Activated T-helper 1 cell treated with anti-CD3 and anti-CD28 coated beads, Interleukin-12 subunit alpha, Interleukin-12 subunit beta, Interleukin-2, Interleukin-4 antibody, amounts not matched to agents 30 ng/mL and 10 ng/mL and 1 ng/mL, durations not matched to agents 14 hours and 24 hours and 36 hours (primary cell): ENCODE measurements around the gene RMDN3. TPM values are rescaled to one million over a fixed set of nuclear protein-coding genes. Genes with fewer than 3 reads are reported as not detected.

Source experiments
- DNase-seq: peaks from one replicate; pipeline ENCODE4 v3.0.0; 2021; ENCODE audit warnings: low spot score
- H3K27ac Mint-ChIP-seq: one replicate; pipeline ENCODE4 v1.8.0; 2021; ENCODE audit warnings: mild to moderate bottlenecking, mixed read lengths
- H3K27me3 Mint-ChIP-seq: one replicate; pipeline ENCODE4 v1.8.0; 2022; ENCODE audit warnings: mild to moderate bottlenecking, moderate library complexity, mixed read lengths; ENCODE audit not compliant: insufficient read depth
- H3K36me3 Mint-ChIP-seq: one replicate; pipeline ENCODE4 v1.8.0; 2021; ENCODE audit warnings: low read depth, mixed read lengths
- H3K4me1 Mint-ChIP-seq: one replicate; pipeline ENCODE4 v1.8.0; 2021; ENCODE audit warnings: low read depth, mixed read lengths
- H3K4me3 Mint-ChIP-seq: one replicate; pipeline ENCODE4 v1.8.0; 2021; ENCODE audit warnings: mild to moderate bottlenecking, moderate library complexity, mixed read lengths
- H3K9me3 Mint-ChIP-seq: one replicate; pipeline ENCODE4 v1.8.0; 2021; ENCODE audit warnings: mixed read lengths
- intact Hi-C: fragments of 100-400 bp; cut with micrococcal nuclease; formaldehyde crosslinking; loops from one replicate; pipeline ENCODE4 v1.15.1; 2024
- total RNA-seq: library from RNA; stranded (reverse); gene quantifications from 2 replicates; pipeline ENCODE4 v1.2.3, GENCODE V29; 2022

Gene RMDN3
- total RNA-seq, 1 donor from 2014 or later, result 39.0 TPM

DNA sequence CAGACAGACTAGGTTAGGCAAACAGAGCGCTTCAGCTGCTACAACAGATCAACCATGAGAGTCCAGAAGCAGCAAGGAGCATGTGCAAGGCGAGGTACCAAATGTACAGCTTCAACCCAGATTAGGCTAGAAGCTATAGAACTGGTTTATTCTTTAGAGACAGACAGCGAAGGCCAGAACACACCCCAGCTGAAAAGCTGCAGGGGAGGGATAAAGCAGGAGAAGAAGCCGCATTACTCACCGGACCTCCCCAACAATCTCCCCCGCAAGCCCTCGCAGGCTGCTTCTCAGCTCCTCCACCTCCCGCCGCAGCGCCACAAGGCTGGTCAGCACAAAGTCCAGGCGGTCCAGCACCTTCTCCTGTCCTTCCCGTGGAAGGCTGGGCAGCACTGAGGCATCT, 3.3 kb downstream of the RMDN3 start:
- intact Hi-C loops, result no loop called here
- H3K27me3 Mint-ChIP-seq, result no peaks in the 10 kb centered on the region
- DNase-seq, result no peak
- no peak overlapping the region for H3K27ac Mint-ChIP-seq
- H3K4me1 Mint-ChIP-seq, result peaks cover 42% of the 10 kb centered on the region
- no peaks in the 10 kb centered on the region for H3K9me3 Mint-ChIP-seq
- no peak overlapping the region for H3K4me3 Mint-ChIP-seq
- peaks cover 21% of the 10 kb centered on the region for H3K36me3 Mint-ChIP-seq

DNA sequence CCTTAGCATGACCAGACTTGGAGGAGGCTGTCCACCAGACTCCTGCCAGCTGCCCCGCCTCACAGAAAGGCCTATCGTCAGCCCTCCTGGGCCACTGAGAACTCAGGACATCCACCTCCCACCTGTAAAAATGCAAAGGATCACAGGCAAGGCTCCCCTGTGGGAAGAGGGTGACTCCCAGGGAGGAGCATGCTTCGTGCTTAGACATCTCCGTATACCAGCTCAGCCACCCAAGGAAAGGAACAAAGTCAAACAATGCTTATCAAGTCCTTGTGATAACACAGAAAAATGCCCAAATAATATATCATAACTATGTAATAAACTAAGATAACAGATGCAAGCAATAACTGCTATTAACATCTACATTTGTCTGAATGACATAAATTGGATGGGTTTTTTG, 4.2 kb downstream of the RMDN3 start:
- Mint-ChIP-seq H3K4me3 (no peak overlapping the region), H3K27ac (no peak overlapping the region), H3K36me3 (peaks cover 26% of the 10 kb centered on the region), H3K27me3 (no peaks in the 10 kb centered on the region), H3K4me1 (peaks cover 42% of the 10 kb centered on the region), H3K9me3 (no peaks in the 10 kb centered on the region)
- intact Hi-C loops, result no loop called here
- no peak for DNase-seq

DNA sequence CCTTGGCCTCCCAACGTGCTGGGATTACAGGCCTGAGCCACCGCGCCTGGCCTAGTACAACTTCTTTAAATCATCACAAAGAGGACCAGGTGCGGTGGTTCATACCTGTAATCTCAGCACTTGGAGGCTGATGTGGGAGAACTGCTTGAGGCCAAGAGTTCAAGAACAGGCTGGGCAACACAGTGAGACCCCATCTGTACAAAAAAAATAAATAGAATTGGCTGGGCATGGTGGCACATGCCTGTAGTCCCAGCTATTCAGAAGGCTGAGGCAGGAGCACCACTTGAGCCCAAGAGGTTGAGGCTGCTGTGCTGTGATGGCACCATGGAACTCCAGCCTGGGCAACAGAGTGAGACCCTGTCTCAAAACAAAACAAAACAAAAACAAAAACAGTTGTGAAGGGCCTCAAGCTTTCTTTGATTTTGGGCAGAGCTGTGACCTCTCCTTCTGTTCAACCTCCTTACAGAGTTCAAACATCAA, 5.9 kb downstream of the RMDN3 start:
- Mint-ChIP-seq H3K27me3 (no peaks in the 10 kb centered on the region), H3K9me3 (no peaks in the 10 kb centered on the region), H3K36me3 (peaks cover 35% of the 10 kb centered on the region), H3K4me1 (peaks cover 45% of the 10 kb centered on the region), H3K27ac (no peak overlapping the region), H3K4me3 (no peak overlapping the region)
- intact Hi-C loops, result no loop called here
- DNase-seq, result no peak

DNA sequence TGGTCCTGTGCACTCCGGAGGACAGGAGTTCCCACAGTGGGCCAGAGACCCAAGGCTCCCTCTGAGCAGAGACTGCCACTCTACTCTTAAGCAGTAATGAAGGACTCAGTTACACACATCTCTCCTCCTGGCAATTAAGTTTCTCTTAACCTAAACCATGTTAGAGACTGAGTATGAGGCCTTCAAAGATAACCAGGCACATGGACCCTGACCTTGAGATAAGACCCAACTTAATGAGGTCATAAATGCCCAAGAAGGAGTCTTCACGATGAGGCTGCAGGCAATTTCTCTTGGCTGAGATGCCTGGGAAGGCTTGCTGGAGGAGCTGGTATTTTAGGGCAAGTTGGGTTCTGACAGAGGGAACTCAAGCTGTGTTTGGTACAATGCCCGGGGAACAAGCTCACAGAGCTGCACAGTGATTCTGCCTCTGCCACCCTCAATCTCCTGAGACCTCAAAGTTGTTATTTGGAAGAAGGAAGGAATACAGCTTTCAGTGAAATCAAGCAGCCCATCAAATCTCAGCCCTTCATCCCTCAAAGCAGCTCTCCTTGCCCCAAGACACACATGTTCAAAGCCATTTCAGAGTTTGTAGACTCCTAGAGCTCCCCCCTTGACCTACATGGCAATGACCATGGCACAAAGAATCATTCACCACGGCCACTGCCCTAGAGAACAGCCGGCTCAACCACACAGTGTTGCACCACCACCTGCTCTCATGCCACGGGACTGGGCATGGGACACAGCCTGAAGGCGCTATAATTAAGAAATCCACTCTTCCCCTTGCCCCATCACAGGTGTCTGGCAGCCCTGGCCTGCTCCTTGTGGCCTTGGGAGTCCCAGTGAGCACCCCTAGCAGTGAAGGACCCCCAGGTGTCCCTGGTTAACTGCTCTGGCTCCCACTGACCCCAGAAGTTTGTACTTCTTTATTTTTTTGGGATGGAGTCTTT, 7.1 kb downstream of the RMDN3 start:
- Mint-ChIP-seq H3K4me3 (no peak overlapping the region), H3K27me3 (no peaks in the 10 kb centered on the region), H3K4me1 (peaks cover 49% of the 10 kb centered on the region), H3K36me3 (peaks cover 33% of the 10 kb centered on the region), H3K9me3 (no peaks in the 10 kb centered on the region), H3K27ac (peak overlapping the region; percentile 25)
- DNase-seq, result no peak
- intact Hi-C loops, result loop anchor here (2.0 kb wide), 1 partner anchor 35 kb away; no protein-coding TSS in a partner anchor

DNA sequence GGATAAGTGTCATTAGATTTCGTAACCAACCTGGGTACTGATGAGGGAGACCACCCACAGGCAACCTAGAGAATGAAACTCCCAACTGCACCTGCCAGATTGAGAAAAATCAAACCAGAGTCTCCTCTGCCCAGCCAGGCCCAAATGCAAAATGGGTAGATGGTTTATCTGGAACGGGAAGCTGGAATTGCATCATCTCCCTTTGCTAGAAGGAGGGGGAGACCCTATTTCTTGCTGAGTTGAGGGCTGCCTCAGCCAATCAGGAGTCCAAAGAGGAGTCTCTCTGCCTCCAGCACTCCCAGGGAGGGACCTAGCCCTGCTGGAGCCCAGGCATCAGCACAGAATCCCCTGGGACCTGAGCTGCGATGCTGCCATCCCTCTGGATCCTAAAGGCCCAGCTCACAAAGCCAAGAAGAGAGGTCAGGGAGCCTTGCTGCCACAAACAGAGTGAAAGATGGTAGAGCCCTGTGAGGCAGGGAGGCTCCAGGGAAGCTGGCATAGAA, 8.1 kb downstream of the RMDN3 start:
- Mint-ChIP-seq H3K36me3 (peaks cover 35% of the 10 kb centered on the region), H3K9me3 (no peaks in the 10 kb centered on the region), H3K27ac (no peak overlapping the region), H3K4me3 (no peak overlapping the region), H3K4me1 (peaks cover 49% of the 10 kb centered on the region), H3K27me3 (no peaks in the 10 kb centered on the region)
- intact Hi-C loops, result loop anchor here (2.0 kb wide), 1 partner anchor 36 kb away; no protein-coding TSS in a partner anchor
- no peak for DNase-seq

DNA sequence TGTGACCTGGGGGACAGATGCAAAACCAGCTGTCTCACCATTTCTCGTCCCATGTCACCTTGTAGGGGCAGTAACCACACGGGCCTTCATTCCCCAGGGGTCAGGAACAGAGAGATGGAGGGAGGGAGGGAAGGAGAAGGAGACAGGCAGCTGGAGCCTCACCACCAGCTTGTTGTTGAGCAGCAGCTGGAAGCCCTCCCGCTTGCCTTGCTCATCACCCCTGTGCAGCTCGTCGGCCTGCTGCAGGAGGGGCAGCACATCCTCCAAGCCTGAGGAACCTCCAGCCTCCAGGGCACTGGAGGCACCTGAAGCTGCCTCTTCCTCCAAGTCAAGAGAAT, 10.3 kb downstream of the RMDN3 start:
- no peaks in the 10 kb centered on the region for H3K27me3 Mint-ChIP-seq
- peak overlapping the region; percentile 60 for H3K4me3 Mint-ChIP-seq
- peak overlapping the region; percentile 95 for H3K27ac Mint-ChIP-seq
- peaks cover 43% of the 10 kb centered on the region for H3K4me1 Mint-ChIP-seq
- intact Hi-C loops, result loop anchor here (1.0 kb wide), 5 partner anchors 11 to 63 kb away; partner anchors contain the start of genes DNAJC17, GCHFR, RMDN3 and ZFYVE19
- peaks cover 39% of the 10 kb centered on the region for H3K36me3 Mint-ChIP-seq
- DNase-seq, result no peak
- no peaks in the 10 kb centered on the region for H3K9me3 Mint-ChIP-seq

DNA sequence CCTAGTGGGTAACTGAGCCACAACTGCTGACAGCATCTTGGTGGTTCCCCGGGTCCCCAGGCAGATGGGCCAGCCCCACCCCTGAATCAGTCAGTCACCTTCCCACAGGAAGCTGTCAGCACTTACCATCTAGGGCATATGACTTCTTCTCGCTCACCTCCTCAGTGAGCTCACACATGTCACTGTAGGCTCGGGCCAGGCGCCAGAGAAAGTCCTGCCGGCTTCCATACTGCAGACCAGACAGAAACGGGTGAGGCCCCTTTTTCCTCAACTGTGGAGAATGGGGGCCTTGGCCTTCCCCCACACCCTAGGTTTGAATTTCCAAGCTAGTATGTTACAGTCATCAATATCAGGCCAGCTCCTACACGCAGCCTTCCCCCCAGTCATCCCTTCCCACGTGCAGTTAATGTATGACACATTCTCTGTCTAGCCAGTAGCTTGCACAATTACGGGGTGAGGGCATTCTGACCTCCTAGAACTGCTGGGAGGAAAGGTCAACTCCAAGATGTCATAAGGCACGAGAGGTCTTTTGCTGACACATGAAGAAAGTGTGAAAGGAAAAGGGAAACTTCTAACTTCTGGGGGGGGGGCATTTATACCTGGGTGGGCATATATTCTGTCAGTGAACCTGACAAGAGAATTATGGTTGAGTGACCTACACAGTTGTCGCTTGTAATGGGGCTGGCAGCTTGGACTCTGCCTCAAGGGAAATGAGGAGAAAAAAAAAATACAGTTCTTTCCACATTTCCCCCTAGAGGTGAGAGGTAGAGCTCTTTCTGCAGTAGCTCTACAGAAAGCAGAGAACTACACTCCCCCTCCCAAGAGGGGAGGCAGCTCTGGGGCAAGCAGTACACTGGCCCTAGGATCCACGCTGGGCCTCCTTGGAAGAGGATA, 10.9 kb downstream of the RMDN3 start:
- peak overlapping the region; percentile 95 for H3K27ac Mint-ChIP-seq
- intact Hi-C loops, result loop anchor here (1.0 kb wide), 5 partner anchors 11 to 63 kb away; partner anchors contain the start of genes DNAJC17, GCHFR, RMDN3 and ZFYVE19
- peaks cover 40% of the 10 kb centered on the region for H3K36me3 Mint-ChIP-seq
- no peaks in the 10 kb centered on the region for H3K9me3 Mint-ChIP-seq
- peak; percentile 70 for DNase-seq
- peaks cover 43% of the 10 kb centered on the region for H3K4me1 Mint-ChIP-seq
- peak overlapping the region; percentile 60 for H3K4me3 Mint-ChIP-seq
- no peaks in the 10 kb centered on the region for H3K27me3 Mint-ChIP-seq

DNA sequence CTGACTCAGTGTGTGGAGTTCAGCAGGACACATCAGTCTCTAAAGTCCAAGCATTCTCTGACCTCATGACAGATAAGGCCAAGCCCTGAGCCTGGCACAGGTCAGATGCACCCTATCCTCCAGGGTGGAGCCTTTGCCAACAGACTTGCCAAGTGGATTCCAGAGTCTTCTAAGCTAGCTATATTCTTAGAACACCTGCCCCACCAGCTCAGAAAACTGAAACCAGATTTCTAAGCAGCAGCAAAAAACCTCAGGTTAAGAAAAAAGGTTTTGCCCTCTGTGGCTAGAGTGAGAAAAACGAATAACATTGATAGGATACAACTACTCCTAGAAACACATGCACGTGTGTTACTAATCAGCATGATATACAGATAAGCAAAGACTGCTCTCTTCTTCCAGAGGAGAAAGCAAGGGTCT, 11.6 kb downstream of the RMDN3 start:
- H3K36me3 Mint-ChIP-seq, result peaks cover 40% of the 10 kb centered on the region
- intact Hi-C loops, result no loop called here
- peaks cover 43% of the 10 kb centered on the region for H3K4me1 Mint-ChIP-seq
- peak overlapping the region; percentile 60 for H3K4me3 Mint-ChIP-seq
- no peaks in the 10 kb centered on the region for H3K27me3 Mint-ChIP-seq
- no peaks in the 10 kb centered on the region for H3K9me3 Mint-ChIP-seq
- peak overlapping the region; percentile 95 for H3K27ac Mint-ChIP-seq
- no peak for DNase-seq

DNA sequence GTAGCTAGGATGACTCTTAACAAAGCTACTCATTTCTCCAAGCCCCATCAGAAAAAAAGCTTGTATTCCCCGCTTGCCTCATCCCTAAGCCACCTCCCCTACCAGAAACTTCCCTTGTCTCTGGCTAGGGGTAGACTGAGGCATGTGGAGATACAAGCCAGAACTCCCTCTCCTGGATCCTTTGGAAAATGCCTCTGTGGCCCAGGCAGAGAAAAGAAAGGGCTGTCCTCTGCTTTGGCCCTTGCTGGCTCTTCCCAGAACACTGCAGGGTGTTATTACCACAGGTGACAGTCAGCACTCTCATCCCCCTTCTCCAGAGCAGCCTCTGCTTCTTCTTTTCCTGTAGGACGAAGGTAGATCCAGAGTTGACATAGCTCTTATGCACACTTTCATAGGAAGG, 15.2 kb downstream of the RMDN3 start:
- Mint-ChIP-seq H3K4me3 (no peak overlapping the region), H3K9me3 (no peaks in the 10 kb centered on the region), H3K27me3 (no peaks in the 10 kb centered on the region), H3K4me1 (peaks cover 29% of the 10 kb centered on the region), H3K36me3 (peaks cover 40% of the 10 kb centered on the region), H3K27ac (no peak overlapping the region)
- no peak for DNase-seq
- intact Hi-C loops, result no loop called here

DNA sequence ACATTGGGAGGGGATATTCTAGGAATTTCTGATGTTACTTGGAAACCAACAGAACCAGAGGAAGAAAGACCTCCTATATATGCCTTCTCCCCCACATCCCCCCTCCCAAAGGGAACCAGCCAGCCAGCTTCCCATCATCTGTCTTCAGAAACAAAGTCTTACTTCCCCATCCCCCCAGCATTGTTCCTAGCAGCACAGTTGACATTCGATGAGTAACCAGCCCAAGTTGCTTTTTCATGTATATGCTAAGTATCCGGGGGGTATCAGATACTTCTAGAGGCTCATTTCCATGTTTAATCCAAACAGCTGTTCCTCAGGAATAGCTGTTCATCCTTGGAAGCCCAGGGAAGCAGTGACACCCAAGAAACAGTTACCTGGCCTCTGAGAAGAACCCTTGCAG, 16.0 kb downstream of the RMDN3 start:
- no peaks in the 10 kb centered on the region for H3K9me3 Mint-ChIP-seq
- no peaks in the 10 kb centered on the region for H3K27me3 Mint-ChIP-seq
- no peak overlapping the region for H3K27ac Mint-ChIP-seq
- no peak for DNase-seq
- H3K36me3 Mint-ChIP-seq, result peaks cover 37% of the 10 kb centered on the region
- H3K4me3 Mint-ChIP-seq, result no peak overlapping the region
- intact Hi-C loops, result no loop called here
- peaks cover 20% of the 10 kb centered on the region for H3K4me1 Mint-ChIP-seq

DNA sequence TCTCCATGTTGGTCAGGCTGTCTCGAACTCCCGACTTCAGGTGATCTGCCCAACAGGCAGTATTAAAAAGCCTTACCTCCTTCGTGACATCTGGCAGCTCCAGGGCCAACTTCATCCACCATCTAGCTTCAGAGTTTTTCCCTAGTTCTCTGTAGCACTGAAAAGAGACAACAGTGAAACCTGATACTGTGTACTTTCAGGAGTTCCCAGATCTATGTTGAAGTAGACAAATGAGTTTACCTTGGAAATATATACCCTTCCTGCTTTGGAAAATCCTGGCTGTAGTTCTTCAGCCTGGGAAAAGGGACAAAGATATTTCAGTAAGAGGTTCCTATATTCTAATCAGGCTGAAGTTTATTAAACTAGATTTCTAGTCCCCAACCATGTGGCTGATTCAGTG, 18.0 kb downstream of the RMDN3 start:
- no peak for DNase-seq
- Mint-ChIP-seq H3K36me3 (peaks cover 35% of the 10 kb centered on the region), H3K27ac (no peak overlapping the region), H3K27me3 (no peaks in the 10 kb centered on the region), H3K4me3 (no peak overlapping the region), H3K4me1 (peaks cover under 1% of the 10 kb centered on the region), H3K9me3 (no peaks in the 10 kb centered on the region)
- intact Hi-C loops, result no loop called here

DNA sequence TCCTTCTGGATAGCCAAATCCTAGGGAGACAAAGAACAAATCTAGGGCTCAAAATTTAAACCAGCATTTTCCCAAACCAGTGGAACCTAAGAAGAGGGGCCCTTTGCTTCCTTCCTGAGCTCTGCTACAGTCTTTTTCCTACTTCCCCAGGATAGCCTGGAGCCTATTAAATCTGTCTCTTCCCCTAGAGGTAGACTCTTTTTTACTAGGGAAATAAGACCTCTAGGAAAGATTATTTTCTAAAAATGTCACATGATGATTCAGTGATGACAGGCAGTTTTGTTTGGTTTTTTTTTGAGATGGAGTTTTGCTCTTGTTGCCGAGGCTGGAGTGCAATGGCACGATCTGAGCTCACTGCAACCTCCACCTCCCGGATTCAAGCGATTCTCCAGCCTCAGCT, 18.5 kb downstream of the RMDN3 start:
- Mint-ChIP-seq H3K4me3 (no peak overlapping the region), H3K36me3 (peaks cover 34% of the 10 kb centered on the region), H3K4me1 (no peaks in the 10 kb centered on the region), H3K9me3 (no peaks in the 10 kb centered on the region), H3K27me3 (no peaks in the 10 kb centered on the region), H3K27ac (no peak overlapping the region)
- DNase-seq, result no peak
- intact Hi-C loops, result no loop called here
